Fibroblast of peridontal ligament (primary cell): Measurements from ENCODE around the gene DCST1.

Source experiments
- DNase-seq: peaks from one replicate; pipeline ENCODE4 v3.0.0-alpha.2; 2010; ENCODE audit errors: extremely low read depth

DCST1 gene

GRCh38 chr1:155035936-155036335 is 2.3 kb downstream of the DCST1 start:
- DNase-seq = no peak

- no peak for DNase-seq
These were observed 3.4 kb downstream of the DCST1 start for GRCh38 chr1:155037043-155037442.

GRCh38 chr1:155037851-155038441 is 4.3 kb downstream of the DCST1 start:
- DNase-seq = no peak

GRCh38 chr1:155038602-155039307 is 5.1 kb downstream of the DCST1 start:
- no peak for DNase-seq

GRCh38 chr1:155039308-155039669 is 5.7 kb downstream of the DCST1 start:
- no peak for DNase-seq

GRCh38 chr1:155040358-155041093 is 6.9 kb downstream of the DCST1 start:
- DNase-seq = no peak

GRCh38 chr1:155042789-155043188 is 9.2 kb downstream of the DCST1 start:
- DNase-seq = no peak

- DNase-seq = no peak
These were observed 9.7 kb downstream of the DCST1 start for GRCh38 chr1:155043301-155043702.

GRCh38 chr1:155043793-155044192 is 10.2 kb downstream of the DCST1 start:
- DNase-seq = no peak

GRCh38 chr1:155044365-155044764 is 10.7 kb downstream of the DCST1 start:
- no peak for DNase-seq

- DNase-seq = peak; percentile 83
These were observed 11.4 kb downstream of the DCST1 start for GRCh38 chr1:155044812-155045657.

- DNase-seq = no peak
These were observed 15.1 kb downstream of the DCST1 start for GRCh38 chr1:155048449-155049334.

- no peak for DNase-seq
These were observed 16.3 kb downstream of the DCST1 start for GRCh38 chr1:155049651-155050559.

GRCh38 chr1:155050560-155051341 is 17.1 kb downstream of the DCST1 start, which contains the start of gene ADAM15:
Gene ADAM15 (plus strand): TSS chr1:155051316. CDS start chr1:155051387, 71 bp downstream.
- peak; percentile 58 for DNase-seq

- no peak for DNase-seq
These were observed 17.7 kb downstream of the DCST1 start for GRCh38 chr1:155051342-155051776.

GRCh38 chr1:155051777-155052398 is 18.3 kb downstream of the DCST1 start:
- DNase-seq = no peak

GRCh38 chr1:155052439-155053395 is 19.1 kb downstream of the DCST1 start:
- no peak for DNase-seq
